ENCODE data around the gene PRXL2B.
A peak's percentile ranks its signal among the peaks of the same experiment; 100 is the strongest.

Gene PRXL2B, protein sequence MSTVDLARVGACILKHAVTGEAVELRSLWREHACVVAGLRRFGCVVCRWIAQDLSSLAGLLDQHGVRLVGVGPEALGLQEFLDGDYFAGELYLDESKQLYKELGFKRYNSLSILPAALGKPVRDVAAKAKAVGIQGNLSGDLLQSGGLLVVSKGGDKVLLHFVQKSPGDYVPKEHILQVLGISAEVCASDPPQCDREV

DNA sequence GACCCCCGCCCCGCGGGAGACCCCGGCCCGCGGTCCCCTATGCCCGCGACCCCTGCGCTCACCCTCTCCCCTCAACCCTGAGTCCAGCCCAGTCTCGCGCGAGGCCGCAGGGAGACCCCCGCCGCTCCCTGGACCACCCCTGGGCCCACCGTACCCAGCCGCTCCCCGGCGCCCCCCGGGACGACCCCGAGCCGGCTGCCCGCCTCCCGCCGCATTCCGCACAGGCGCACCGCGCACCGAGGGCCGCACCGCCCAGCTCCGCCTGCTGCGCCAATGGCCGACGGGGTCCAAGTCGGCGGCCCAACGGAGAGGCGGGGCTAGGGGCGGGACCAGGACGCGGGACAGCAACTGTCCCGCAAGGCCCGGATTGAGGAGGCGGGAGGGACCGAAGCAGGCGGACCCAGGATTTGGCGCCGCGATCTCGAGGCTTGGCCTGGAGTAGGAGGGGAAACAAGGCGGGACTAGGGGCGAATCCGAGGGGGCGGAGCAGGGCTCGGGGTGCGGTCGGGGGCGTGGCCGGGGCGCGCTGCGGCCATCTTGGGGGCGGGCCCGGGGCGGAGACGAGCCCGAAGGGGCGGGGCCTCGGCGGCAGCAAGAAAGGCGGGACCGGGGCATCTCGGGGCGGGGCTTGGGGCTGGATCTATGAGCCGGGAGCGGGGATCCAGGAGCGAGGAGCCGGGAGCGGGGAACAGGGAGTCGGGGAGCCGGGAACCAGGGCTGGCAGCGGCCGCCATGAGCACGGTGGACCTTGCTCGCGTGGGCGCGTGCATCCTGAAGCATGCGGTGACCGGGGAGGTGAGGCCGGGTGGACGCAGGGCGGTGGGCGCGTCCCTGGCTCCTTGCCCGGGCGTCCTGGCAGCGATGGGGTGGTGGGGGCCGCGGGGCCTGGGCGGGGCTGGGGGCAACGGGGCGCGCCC, at the start of gene PRXL2B:
PRXL2B (plus strand) TSS at position 624 of the 917 bp plus-strand sequence; CDS start at position 733, 109 bp downstream.
- no peak for TF ChIP-seq GATA1 (IDR thresholded peaks at IDR 0.05; ENCODE audit: low read depth, low read length)
- TF ChIP-seq POLR2A (IDR thresholded peaks at IDR 0.05; ENCODE audit: low read length) = peak; percentile 63
- peak; percentile 99 for DNase-seq

DNA sequence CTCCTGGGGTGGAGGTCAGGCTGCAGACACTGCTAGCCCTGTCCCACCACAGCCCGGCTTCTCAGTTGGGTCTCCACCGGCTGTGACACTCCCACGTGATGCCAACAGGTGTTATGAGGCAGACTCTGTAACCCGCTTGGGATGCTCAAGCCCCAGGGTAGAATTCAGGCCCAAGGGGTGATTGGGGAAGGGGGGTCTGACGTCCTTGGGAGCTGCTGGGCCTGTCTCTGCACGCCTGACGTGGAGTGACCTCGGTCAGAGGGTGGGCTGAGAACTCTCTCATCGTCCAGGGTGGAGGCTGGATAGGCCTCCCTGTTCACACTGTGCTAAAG, 48.8 kb upstream of the PRXL2B start:
- no peak for DNase-seq
- TF ChIP-seq GATA1 (IDR thresholded peaks at IDR 0.05; ENCODE audit: low read depth, low read length) = no peak
- no peak for TF ChIP-seq POLR2A (IDR thresholded peaks at IDR 0.05; ENCODE audit: low read length)

DNA sequence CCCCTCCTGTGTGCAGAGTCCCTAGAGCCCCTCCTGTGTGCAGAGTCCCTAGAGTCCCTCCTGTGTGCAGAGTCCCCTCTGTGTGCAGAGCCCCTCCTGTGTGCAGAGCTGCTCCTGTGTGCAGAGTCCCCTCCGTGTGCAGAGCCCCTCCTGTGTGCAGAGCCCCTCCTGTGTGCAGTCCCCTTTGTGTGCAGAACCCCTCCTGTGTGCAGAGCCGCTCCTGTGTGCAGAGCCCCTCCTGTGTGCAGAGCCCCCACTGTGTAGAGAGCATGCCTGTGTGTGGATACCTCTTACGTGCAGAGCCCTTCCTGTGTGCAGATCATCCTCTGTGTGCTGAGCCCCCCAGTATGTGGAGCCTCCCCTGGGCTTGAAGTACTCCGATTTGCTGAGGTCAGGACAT, 48.2 kb upstream of the PRXL2B start:
- TF ChIP-seq POLR2A (IDR thresholded peaks at IDR 0.05; ENCODE audit: low read length) (no peak), GATA1 (IDR thresholded peaks at IDR 0.05; ENCODE audit: low read depth, low read length) (no peak)
- no peak for DNase-seq

DNA sequence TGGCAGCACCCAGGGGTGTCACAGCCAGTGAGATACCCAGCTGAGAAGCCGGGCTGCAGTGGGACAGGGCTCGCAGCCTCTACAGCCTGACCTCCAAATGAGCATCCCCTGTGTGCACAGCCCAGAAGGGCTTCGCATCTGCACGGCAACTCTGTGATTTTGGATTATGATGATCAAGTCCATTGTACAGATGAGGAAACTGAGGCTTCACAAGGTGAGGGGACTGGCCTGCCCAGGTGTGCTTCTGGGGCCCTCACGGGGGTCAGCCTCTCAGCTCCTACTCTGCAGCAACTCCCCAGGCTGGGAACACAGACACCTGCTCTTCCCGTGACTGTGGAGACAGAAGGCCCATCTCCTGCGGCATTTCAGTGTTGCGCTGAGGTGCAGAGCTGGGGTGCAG, 47.7 kb upstream of the PRXL2B start:
- TF ChIP-seq POLR2A (IDR thresholded peaks at IDR 0.05; ENCODE audit: low read length) = no peak
- TF ChIP-seq GATA1 (IDR thresholded peaks at IDR 0.05; ENCODE audit: low read depth, low read length) = no peak
- DNase-seq = no peak

DNA sequence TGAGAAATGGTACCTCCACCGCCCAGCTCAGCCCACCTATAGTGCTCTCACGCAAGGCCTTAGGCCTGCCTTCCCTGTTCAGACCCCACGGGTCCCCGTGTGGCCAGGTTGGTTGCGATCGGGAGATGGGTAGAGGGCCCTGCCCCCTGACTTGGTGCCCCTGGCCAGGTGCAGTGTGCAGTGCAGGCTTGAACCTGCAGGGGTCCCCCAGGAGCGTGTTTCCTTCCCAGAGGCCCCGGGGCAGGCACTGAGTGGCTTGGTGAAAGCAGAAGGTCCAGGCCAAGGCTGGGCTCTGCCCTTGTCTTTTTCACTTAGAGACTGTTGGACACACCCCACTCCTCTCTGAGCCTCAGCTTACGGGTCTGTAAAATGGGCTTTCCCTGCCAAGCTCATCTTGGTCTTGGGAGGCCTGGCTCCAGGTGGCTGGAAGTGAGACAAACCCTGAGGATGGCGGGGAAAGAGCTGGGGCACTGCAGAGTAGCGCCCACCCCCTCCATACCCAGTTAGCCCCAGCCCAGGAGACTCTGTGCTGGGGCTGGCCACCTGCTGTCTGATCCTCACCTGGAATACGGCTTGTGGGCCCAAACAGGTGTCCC, 47.2 kb upstream of the PRXL2B start:
- TF ChIP-seq POLR2A (IDR thresholded peaks at IDR 0.05; ENCODE audit: low read length) (no peak), GATA1 (IDR thresholded peaks at IDR 0.05; ENCODE audit: low read depth, low read length) (no peak)
- peak; percentile 33 to 42 for DNase-seq

DNA sequence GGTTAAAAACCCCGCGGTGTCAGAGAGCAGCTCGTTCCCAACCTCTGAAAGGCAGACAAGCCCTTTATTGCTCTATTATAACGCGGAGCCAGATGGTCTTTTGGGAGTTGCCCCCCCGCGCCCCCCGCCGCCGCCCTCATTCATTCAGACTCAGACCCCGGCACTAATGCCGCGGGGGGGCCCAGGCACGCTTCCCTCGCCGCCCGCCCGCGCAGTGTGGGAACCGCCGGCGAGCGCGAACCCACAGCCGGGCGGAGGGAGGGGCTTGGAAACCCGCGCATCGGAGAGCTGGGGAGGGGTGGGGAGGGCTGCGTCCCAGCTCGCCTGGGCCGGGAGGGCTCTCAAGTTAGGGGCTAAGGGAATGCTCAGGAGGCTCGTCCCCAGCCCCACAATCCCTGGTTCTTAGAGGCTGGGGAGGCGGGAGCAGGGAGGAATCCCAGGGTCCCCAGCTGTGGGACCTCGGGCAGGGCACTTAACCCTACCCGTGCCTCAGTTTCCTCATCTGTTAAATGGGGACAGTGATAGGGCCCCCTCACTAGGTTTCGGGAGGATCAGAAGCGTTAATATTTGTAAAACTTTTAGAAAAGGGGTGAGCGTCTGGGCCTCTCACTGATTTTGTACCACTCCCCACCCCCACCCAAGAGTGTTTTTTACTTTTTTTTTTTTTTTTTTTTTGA, 45.6 kb upstream of the PRXL2B start:
- TF ChIP-seq GATA1 (IDR thresholded peaks at IDR 0.05; ENCODE audit: low read depth, low read length) = no peak
- TF ChIP-seq POLR2A (IDR thresholded peaks at IDR 0.05; ENCODE audit: low read length) = no peak
- DNase-seq = no peak

DNA sequence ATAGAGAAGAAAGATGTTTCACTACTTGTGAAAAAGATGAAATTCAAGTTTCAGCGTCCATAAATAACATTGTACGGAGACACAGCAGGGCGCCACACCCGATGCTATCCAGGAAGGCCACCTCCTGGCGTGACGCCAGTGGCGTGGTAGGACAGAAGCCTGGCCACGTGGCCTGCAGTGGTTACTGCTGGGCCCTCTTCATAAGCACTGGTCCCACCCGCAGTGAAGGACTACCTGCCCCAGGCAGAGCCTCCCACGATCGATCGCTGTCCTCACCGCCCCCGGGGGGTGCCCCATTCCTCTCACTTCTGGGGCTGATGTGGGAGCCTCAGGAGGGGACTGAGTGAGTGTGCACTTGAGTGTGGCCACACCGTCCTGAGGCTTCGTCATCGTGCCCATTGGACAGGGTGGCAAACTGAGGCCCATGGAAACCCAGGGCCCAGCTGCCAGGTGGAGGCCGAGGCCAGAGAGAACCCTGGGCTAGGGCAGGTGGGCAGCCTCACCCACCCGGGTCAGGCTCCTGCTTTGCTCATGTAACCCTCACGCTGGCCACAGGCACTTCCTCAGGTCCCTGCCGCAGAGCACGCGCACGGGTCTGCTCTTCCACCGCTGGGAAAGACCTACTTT, 44.8 kb upstream of the PRXL2B start:
- TF ChIP-seq GATA1 (IDR thresholded peaks at IDR 0.05; ENCODE audit: low read depth, low read length) = no peak
- TF ChIP-seq POLR2A (IDR thresholded peaks at IDR 0.05; ENCODE audit: low read length) = no peak
- DNase-seq = peak; percentile 52 to 64

DNA sequence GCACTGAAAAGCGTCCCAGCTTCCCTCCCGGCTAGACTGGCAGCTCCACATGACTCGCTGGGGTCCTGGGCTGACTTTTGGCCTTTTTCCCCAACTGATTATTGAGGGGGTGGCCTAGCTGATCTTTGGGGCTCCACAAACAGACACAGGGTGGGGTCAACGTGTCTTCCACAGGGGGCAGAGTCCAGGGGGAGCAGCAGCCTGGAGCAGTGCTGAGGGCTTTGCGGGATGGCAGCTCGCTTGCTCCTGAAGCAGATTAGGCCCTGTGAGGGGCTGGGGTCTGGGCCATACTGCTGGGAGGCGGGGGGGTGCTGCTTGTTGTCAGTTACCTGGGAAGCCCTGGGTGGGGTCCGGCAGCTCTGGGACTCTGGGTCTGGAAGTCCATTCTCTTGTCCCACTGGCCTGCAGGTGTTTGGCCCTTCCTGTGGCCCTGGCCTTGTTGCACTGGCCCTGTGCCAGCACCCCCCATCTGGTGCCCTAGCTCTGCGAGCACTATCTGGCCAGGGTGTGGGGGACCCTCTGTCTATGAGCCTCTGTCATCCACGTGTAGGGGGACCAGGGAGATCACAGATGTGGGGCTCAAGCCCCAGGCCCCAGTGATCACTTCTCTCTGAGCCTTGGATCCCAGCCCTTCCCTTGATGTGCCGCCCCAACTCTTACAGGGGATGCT, 44.2 kb upstream of the PRXL2B start:
- DNase-seq = peak in 1 of 2 experiments; percentile 19
- TF ChIP-seq POLR2A (IDR thresholded peaks at IDR 0.05; ENCODE audit: low read length) (no peak), GATA1 (IDR thresholded peaks at IDR 0.05; ENCODE audit: low read depth, low read length) (no peak)

DNA sequence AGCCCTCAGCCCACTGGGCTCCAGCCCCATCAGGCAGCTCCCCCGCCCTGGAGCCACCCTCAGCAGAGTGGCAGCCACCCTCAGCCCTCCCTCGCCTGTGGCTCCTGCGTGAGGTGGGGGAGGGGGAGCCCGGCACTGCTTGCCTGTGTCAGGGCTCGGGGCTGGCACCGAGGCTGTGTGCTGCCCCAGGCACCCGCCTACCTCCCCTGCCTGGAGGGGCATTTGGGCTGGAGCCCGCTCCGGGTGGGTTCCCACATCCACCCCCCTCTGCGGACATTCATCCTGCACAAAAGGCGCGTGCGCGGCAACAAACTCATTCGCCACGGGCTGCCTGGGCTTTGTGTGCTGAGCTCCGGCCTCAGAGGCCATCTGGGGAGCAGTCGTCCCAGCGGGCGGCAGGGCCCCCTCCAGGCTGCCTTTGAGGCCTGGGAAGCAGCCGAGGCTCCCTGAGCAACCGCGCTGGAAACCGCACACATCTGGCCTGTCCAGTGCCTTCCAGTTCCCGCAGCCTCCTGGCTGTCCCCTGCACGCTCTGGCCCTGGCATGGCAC, 43.0 kb upstream of the PRXL2B start:
- TF ChIP-seq POLR2A (IDR thresholded peaks at IDR 0.05; ENCODE audit: low read length) (no peak), GATA1 (IDR thresholded peaks at IDR 0.05; ENCODE audit: low read depth, low read length) (no peak)
- peak; percentile 53 to 54 for DNase-seq

DNA sequence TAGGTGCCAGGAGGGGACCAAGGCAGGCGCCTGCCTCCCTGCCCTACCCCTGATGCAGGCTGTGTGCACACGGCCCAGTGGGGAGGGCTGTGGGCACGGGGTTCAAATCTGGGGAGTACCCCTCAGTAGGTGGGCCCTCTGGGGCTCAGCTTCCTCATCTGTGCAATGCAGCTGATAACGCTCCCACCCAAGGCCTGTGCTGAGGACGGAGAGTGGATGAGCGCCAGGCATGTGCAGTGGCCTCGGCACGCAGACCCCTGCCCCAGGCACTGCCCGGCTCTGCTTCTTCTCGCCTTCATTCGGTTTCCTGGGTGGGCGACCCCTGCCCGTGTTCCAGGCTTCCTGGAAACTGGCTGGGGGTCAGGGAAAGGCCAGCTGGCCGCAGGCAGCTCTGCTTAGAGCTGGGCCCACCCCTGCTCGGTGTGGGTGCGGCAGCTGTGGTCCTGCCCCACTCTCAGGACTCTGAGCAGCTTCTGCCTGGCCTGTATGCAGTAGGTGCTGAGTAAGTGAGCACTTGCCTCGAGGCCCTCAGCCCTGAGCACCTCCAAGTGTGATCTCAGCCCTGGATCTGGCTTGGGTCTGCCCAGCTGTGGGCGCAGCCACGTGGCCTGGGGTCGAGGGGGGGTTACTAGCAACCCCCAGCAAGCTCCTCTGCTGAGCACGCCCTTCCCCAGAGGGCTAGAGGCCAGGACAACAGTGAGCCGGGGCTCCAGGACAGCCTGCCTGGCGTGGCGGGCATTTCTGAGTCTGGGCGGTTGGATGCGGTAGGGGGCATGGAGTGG, 42.3 kb upstream of the PRXL2B start:
- no peak for TF ChIP-seq POLR2A (IDR thresholded peaks at IDR 0.05; ENCODE audit: low read length)
- TF ChIP-seq GATA1 (IDR thresholded peaks at IDR 0.05; ENCODE audit: low read depth, low read length) = no peak
- peak; percentile 50 to 64 for DNase-seq

DNA sequence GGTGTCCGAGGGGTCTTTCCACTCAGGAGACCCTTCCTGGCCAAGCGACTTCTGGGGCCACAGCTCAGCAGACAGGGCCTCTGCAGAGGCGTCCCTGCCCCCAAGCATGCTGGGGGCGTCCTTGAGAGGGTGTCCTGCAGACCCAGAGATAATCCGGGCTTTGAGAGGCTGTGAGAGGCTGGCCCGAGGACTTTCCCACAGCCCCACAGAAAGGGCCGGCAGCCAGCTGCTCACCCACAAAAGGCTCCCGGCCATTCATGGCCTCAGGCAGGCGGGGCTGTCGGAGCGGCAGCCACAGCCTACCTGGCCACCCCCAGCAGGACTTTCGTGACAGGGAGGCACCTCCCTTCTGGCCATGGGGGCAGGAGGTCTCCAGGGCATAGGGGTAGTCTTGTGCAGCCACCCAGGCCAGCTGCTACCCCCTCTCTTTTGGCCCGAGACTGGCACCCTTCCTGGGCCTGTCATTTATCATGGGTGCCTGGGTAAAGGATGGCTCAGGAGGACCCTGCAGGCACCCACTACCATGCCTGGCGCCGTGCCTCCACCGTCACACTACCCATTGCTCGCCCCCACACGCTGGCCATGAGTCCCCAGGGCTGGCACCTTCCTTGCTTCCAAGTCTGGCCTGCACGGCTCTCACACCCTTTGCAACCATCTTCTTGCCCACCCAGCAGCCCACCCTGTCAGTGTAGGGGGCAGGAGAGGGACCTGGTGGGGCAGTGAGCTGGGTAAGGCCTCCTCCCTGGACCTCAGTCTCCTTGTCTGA, 41.5 kb upstream of the PRXL2B start:
- no peak for TF ChIP-seq POLR2A (IDR thresholded peaks at IDR 0.05; ENCODE audit: low read length)
- no peak for TF ChIP-seq GATA1 (IDR thresholded peaks at IDR 0.05; ENCODE audit: low read depth, low read length)
- DNase-seq = peak; percentile 38 to 57
